ENCODE results near the gene IL13RA1.

DNA sequence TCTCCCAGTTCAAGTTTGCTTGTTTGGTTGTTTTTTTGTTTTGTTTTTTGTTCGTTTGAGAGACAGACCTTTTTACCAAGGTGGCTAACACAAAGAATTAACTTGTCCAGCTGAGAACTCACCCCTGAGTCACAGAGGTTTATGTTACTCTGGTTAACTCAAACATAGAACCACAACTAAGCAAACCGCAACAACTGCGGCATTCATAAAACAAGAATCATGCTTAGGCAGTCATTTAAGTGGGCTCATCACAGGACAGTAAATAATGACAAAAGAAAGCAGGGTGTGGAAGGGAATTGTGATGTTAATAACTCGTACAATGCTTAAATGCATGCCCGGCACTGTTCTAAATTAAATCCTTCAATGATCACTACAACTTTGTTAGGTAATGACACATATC lies 24.7 kb upstream of the IL13RA1 start:
- TF ChIP-seq, protein P1, sequence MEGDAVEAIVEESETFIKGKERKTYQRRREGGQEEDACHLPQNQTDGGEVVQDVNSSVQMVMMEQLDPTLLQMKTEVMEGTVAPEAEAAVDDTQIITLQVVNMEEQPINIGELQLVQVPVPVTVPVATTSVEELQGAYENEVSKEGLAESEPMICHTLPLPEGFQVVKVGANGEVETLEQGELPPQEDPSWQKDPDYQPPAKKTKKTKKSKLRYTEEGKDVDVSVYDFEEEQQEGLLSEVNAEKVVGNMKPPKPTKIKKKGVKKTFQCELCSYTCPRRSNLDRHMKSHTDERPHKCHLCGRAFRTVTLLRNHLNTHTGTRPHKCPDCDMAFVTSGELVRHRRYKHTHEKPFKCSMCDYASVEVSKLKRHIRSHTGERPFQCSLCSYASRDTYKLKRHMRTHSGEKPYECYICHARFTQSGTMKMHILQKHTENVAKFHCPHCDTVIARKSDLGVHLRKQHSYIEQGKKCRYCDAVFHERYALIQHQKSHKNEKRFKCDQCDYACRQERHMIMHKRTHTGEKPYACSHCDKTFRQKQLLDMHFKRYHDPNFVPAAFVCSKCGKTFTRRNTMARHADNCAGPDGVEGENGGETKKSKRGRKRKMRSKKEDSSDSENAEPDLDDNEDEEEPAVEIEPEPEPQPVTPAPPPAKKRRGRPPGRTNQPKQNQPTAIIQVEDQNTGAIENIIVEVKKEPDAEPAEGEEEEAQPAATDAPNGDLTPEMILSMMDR (IDR thresholded peaks at IDR 0.05), result no peak
- TF ChIP-seq POLR2AphosphoS5 (IDR thresholded peaks at IDR 0.05), result no peak
- TF ChIP-seq POLR2A (IDR thresholded peaks at IDR 0.05), result no peak
- no peak for TF ChIP-seq EP300 (IDR thresholded peaks at IDR 0.05)

Data from sigmoid colon (tissue), 4 donors.